HEK293T (cell line): ENCODE measurements around the gene CCSER1.

Experiments
- BHLHE40 ChIP-seq: fragments of 450-650 bp; IDR thresholded peaks from 2 replicates; pipeline ENCODE4 v1.6.1; 2016; ENCODE audit warnings: mild to moderate bottlenecking, moderate library complexity, borderline replicate concordance
- FOXA1 ChIP-seq: fragments of 450-650 bp; IDR thresholded peaks from 2 replicates; pipeline ENCODE4 v1.6.1; 2016; ENCODE audit warnings: mild to moderate bottlenecking
- FOXM1 ChIP-seq: fragments of 450-650 bp; IDR thresholded peaks from 2 replicates; pipeline ENCODE4 v1.6.1; 2017; ENCODE audit warnings: mild to moderate bottlenecking, borderline replicate concordance
- HDGF ChIP-seq: fragments of 450-650 bp; IDR thresholded peaks from 2 replicates; pipeline ENCODE4 v1.6.1; 2017; ENCODE audit warnings: antibody characterized with exemption, borderline replicate concordance
- LEF1 ChIP-seq: fragments of 450-650 bp; IDR thresholded peaks from 2 replicates; pipeline ENCODE4 v1.6.1; 2017; ENCODE audit warnings: mild to moderate bottlenecking, borderline replicate concordance
- SUZ12 ChIP-seq: fragments of 450-650 bp; IDR thresholded peaks from 2 replicates; pipeline ENCODE4 v1.6.1; 2016; ENCODE audit warnings: mild to moderate bottlenecking
- TARDBP ChIP-seq: fragments of 450-650 bp; IDR thresholded peaks from 2 replicates; pipeline ENCODE4 v1.6.1; 2016
- ZNF384 ChIP-seq: fragments of 450-650 bp; IDR thresholded peaks from 2 replicates; pipeline ENCODE4 v1.6.1; 2016

GRCh38 chr4:90840291-90840690 lies 713.1 kb downstream of the CCSER1 start:
- TF ChIP-seq LEF1 (no peak), FOXA1 (no peak), HDGF (no peak), SUZ12 (no peak), TARDBP (no peak), BHLHE40 (no peak), FOXM1 (no peak), ZNF384 (no peak)
